Psoas muscle (tissue), 8 donors: ENCODE results near the gene DOCK2. TPM values are rescaled to one million over a fixed set of nuclear protein-coding genes. Genes with fewer than 3 reads are reported as not detected.

Experiments
- ATAC-seq, 4 donors: fragments of 200-7000 bp; cut with Tn5 transposase; one replicate each; pipeline ENCODE4 v1.9.1; 2020; ENCODE audit warnings: moderate library complexity in 3 of 4, mild to moderate bottlenecking in 2 of 4
- DNase-seq, 2 donors: peaks; one replicate each; pipeline ENCODE4 v3.0.0-alpha.2; 2020
- H3K27ac ChIP-seq: fragments of 200-600 bp; one replicate; pipeline ENCODE4 v1.8.0; 2022
- H3K27me3 ChIP-seq, 3 donors: fragments of 200-600 bp in 1 of 3; one replicate each; pipeline versions ENCODE4 v1.6.1 to v1.8.0; 2013 to 2022; ENCODE audit warnings: low read length in 2 of 3, mild to moderate bottlenecking in 2 of 3, moderate library complexity in 1 of 3; ENCODE audit not compliant: insufficient read depth in 3 of 3
- H3K36me3 ChIP-seq, 2 donors: fragments of 200-600 bp in 1 of 2; one replicate each; pipeline versions ENCODE4 v1.6.1 to v1.8.0; 2013 to 2022; ENCODE audit warnings: low read depth in 1 of 2, mild to moderate bottlenecking in 1 of 2, moderate library complexity in 1 of 2; ENCODE audit not compliant: insufficient read depth in 1 of 2
- H3K4me1 ChIP-seq: fragments of 200-600 bp; one replicate; pipeline ENCODE4 v1.8.0; 2022
- H3K4me3 ChIP-seq: fragments of 200-600 bp; one replicate; pipeline ENCODE4 v1.8.0; 2022; ENCODE audit warnings: mild to moderate bottlenecking
- H3K9me3 ChIP-seq: fragments of 200-600 bp; one replicate; pipeline ENCODE4 v1.8.0; 2022
- WGBS, 3 donors: extraction: QIAGEN DNeasy Blood & Tissue Kit; methylation state at CpG; one replicate each; pipeline versions ENCODE4 v1.1.6 to v1.1.7; 2013; 5-methylcytosine and 5-hydroxymethylcytosine counted together
- intact Hi-C, 2 donors: fragments of 100-400 bp; cut with DNase I; formaldehyde crosslinking; loops; one replicate each; pipeline versions ENCODE4 v1.11.0 to v1.14.2; 2022
- polyA plus RNA-seq, 3 donors: library from polyadenylated mRNA; stranded (reverse); fragments of 200-250 nt; gene quantifications; one replicate each; pipeline ENCODE4 v1.2.3, GENCODE V29; 2013
- total RNA-seq, 4 donors: library from RNA; stranded (reverse); fragmentation: NEBNext Ultra II Directional in 2 of 4; extraction: Animal tissue kit (Norgen Biotek cat#: 25700) in 2 of 4; gene quantifications; one replicate each; pipeline versions ENCODE4 v1.2.1 to v1.2.4, GENCODE V29; 2021 to 2023
- TF ChIP-seq, protein P1 (sequence below): fragments of 200-600 bp; IDR thresholded peaks from one replicate; pipeline ENCODE4 v1.8.0; 2022; ENCODE audit warnings: antibody characterized with exemption
- donor health status: healthy with polysubstance abuse.
- donor health status: DM: no; HTN: no; CAD: no; lungs with moderate emphysema.
- donor health status: Bipolar disorder and iron deficiency.
- donor health status: healthy.
- donor health status: DM: yes; HTN: yes; CAD: no.
- donor health status: DM: no; HTN: no; CAD: no.
- donor health status: DM: no; HTN: no; CAD: no.
- donor health status: DM: yes; HTN: yes; CAD: no.

DOCK2 gene
- total and polyA plus RNA-seq, 7 donors = 0.37 to 4.4 (median 3.5) TPM

GRCh38 chr5:169897481-169897880 is 260.4 kb downstream of the DOCK2 start:
- H3K4me3 ChIP-seq = no peak overlapping the region
- intact Hi-C loops = no loop called here
- 73 to 84% (median 79%) methylated on average over 4 of the region's 4 CpGs for WGBS, 3 donors
- DNase-seq (no peak), ATAC-seq (no peak)
- H3K27me3 ChIP-seq = no peaks in the 10 kb centered on the region
- TF ChIP-seq, protein P1, sequence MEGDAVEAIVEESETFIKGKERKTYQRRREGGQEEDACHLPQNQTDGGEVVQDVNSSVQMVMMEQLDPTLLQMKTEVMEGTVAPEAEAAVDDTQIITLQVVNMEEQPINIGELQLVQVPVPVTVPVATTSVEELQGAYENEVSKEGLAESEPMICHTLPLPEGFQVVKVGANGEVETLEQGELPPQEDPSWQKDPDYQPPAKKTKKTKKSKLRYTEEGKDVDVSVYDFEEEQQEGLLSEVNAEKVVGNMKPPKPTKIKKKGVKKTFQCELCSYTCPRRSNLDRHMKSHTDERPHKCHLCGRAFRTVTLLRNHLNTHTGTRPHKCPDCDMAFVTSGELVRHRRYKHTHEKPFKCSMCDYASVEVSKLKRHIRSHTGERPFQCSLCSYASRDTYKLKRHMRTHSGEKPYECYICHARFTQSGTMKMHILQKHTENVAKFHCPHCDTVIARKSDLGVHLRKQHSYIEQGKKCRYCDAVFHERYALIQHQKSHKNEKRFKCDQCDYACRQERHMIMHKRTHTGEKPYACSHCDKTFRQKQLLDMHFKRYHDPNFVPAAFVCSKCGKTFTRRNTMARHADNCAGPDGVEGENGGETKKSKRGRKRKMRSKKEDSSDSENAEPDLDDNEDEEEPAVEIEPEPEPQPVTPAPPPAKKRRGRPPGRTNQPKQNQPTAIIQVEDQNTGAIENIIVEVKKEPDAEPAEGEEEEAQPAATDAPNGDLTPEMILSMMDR = no peak
- H3K27ac ChIP-seq = no peak overlapping the region
- no peaks in the 10 kb centered on the region for H3K36me3 ChIP-seq
- H3K4me1 ChIP-seq = no peaks in the 10 kb centered on the region
- no peaks in the 10 kb centered on the region for H3K9me3 ChIP-seq

DNA sequence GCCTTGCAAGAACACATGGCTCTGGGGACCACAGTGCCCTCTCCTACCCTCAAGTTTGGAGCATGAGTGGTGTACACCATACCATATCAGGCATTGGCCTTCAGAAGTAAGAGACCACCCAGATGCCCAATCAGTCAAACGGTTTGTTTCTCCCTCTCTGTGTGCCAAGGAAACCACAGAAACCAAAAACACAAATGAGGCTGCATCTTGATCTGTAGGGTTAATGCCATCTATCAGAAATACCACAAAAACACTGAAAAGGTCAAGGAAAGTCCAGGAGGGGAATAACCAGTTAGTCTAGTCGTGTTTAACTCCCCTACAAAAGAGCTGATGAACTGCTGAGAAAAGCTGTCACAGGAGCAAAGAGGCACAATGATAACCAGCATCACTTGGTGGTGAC is 264.8 kb downstream of the DOCK2 start:
- Histone ChIP-seq H3K4me1 (no peaks in the 10 kb centered on the region), H3K9me3 (no peaks in the 10 kb centered on the region), H3K36me3 (no peaks in the 10 kb centered on the region), H3K4me3 (no peak overlapping the region), H3K27ac (no peak overlapping the region), H3K27me3 (no peaks in the 10 kb centered on the region)
- WGBS, 3 donors = 44 to 56% (median 53%) methylated on average over 2 of the region's 2 CpGs
- no peak for ATAC-seq
- intact Hi-C loops = no loop called here
- TF ChIP-seq, protein P1 = no peak
- no peak for DNase-seq

DNA sequence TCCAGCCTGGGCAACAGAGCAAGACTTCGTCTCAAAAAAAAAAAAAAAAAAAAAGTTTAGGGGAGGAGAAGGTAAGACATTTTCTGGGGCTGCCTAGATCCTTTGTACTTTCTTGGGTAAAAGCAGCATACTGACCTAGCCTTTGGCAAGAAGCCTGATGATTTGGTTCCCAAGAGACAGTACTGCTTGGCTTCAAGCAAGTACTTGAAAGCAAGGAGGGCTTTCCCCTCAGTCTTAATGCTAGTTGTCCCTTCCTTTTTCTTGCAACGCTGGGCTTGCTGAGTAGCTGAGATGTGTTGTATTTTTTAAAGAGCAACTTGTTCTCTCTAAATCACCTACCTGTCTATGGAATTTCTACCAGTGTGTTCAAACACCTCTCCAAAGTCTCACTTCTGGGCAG is 267.0 kb downstream of the DOCK2 start:
- no peaks in the 10 kb centered on the region for H3K4me1 ChIP-seq
- H3K9me3 ChIP-seq = no peaks in the 10 kb centered on the region
- H3K4me3 ChIP-seq = no peak overlapping the region
- ATAC-seq = no peak
- 45 to 64% (median 55%) methylated on average over 1 to 2 of the region's 2 CpGs for WGBS, 3 donors
- TF ChIP-seq, protein P1 = no peak
- DNase-seq = no peak
- intact Hi-C loops = no loop called here
- H3K27me3 ChIP-seq = no peaks in the 10 kb centered on the region
- no peaks in the 10 kb centered on the region for H3K36me3 ChIP-seq
- H3K27ac ChIP-seq = no peak overlapping the region

DNA sequence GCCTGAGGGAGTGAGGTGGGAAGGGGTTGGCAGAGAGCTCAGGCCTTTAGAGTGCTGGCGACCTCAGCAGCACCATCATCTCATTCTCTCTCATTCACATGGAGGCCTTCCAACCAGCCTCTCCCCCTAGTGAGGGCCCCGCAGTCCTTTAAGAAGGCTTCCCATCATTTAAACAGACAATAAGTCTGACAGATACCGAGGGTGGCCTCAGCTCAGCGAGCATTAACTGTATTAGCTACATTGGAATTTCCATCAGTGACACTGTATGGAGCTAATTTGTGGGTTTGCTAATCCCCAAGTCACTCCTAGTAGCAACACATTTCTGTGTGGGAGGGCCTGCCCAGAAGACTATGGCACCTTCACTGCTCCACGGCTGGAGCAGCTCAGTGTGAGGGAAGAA is 267.4 kb downstream of the DOCK2 start:
- intact Hi-C loops = no loop called here
- Histone ChIP-seq H3K4me1 (no peaks in the 10 kb centered on the region), H3K4me3 (no peak overlapping the region), H3K36me3 (no peaks in the 10 kb centered on the region), H3K27me3 (no peaks in the 10 kb centered on the region), H3K27ac (no peak overlapping the region), H3K9me3 (no peaks in the 10 kb centered on the region)
- 62 to 68% (median 67%) methylated on average over 5 of the region's 5 CpGs for WGBS, 3 donors
- no peak for DNase-seq
- no peak for ATAC-seq
- TF ChIP-seq, protein P1 = no peak

- TF ChIP-seq, protein P1 = no peak
- Histone ChIP-seq H3K27me3 (no peaks in the 10 kb centered on the region), H3K9me3 (no peaks in the 10 kb centered on the region), H3K4me3 (no peak overlapping the region), H3K27ac (no peak overlapping the region), H3K36me3 (no peaks in the 10 kb centered on the region), H3K4me1 (no peaks in the 10 kb centered on the region)
- WGBS, 3 donors = 63 to 82% (median 69%) methylated on average over 1 of the region's 1 CpG
- ATAC-seq (no peak), DNase-seq (no peak)
- intact Hi-C loops = no loop called here
These were observed 267.9 kb downstream of the DOCK2 start for GRCh38 chr5:169905017-169905416.
